Peyer's patch (tissue), 4 donors: ENCODE results near the gene CDH4. TPM values are rescaled to one million over a fixed set of nuclear protein-coding genes. Genes with fewer than 3 reads are reported as not detected.

ENCODE experiments used
- DNase-seq, 3 donors: peaks; one replicate each; pipeline ENCODE4 v3.0.0-alpha.2; 2017 to 2019
- H3K27ac ChIP-seq, 4 donors: fragments of 200-600 bp; sonication (generic); one replicate each; pipeline ENCODE4 v1.5.1; 2016 to 2019
- H3K27me3 ChIP-seq, 2 donors: fragments of 200-600 bp; sonication (generic); one replicate each; pipeline ENCODE4 v1.5.1; 2019
- H3K36me3 ChIP-seq, 3 donors: fragments of 200-600 bp; sonication (generic); one replicate each; pipeline ENCODE4 v1.5.1; 2016 to 2019
- H3K4me1 ChIP-seq, 4 donors: fragments of 200-600 bp; sonication (generic); one replicate each; pipeline ENCODE4 v1.5.1; 2016 to 2019
- H3K4me3 ChIP-seq, 4 donors: fragments of 200-600 bp; sonication (generic); 1 replicate in 3 of 4; 2 replicates in 1 of 4; pipeline ENCODE4 v1.5.1; 2016 to 2019; ENCODE audit warnings: mild to moderate bottlenecking in 1 of 4
- H3K9me3 ChIP-seq, 4 donors: fragments of 200-600 bp; sonication (generic); one replicate each; pipeline ENCODE4 v1.5.1; 2016 to 2019; ENCODE audit warnings: mild to moderate bottlenecking in 1 of 4
- CTCF ChIP-seq, 6 experiments: fragments of 450-650 bp in 4 of 6; fragments of 200-600 bp in 2 of 6; sonication (generic) in 1 of 6; IDR thresholded peaks; one replicate each; pipeline ENCODE4 v1.5.1; 2017 to 2019; ENCODE audit warnings: antibody characterized with exemption in 6 of 6, mild to moderate bottlenecking in 3 of 6, moderate library complexity in 1 of 6
- POLR2A ChIP-seq, 2 donors: fragments of 450-650 bp; IDR thresholded peaks; one replicate each; pipeline ENCODE4 v1.5.1; 2017; ENCODE audit warnings: antibody characterized with exemption in 2 of 2, mild to moderate bottlenecking in 2 of 2, moderate library complexity in 2 of 2
- total RNA-seq, 4 donors: library from RNA; depleted of rRNA; stranded (reverse); fragments of >200 nt; gene quantifications; one replicate each; pipeline ENCODE4 v1.1.0, GENCODE V29; 2016

The CDH4 gene
- total RNA-seq, 4 donors from 2014 or later = 0.27 TPM; not detected in 3

GRCh38 chr20:61784801-61785566 lies 532.9 kb downstream of the CDH4 start:
- DNase-seq = peak in 1 of 3 donors; percentile 35
- H3K4me3 ChIP-seq = no peak overlapping the region
- no peak for TF ChIP-seq CTCF (IDR thresholded peaks at IDR 0.05)

GRCh38 chr20:61785567-61785816 lies 533.4 kb downstream of the CDH4 start:
- H3K27ac ChIP-seq = no peak overlapping the region
- H3K9me3 ChIP-seq = peaks cover 0 to 6% (median 0%) of the 10 kb centered on the region in 4 donors
- no peak for TF ChIP-seq CTCF (IDR thresholded peaks at IDR 0.05)
- TF ChIP-seq POLR2A (IDR thresholded peaks at IDR 0.05) = no peak
- no peaks in the 10 kb centered on the region for H3K36me3 ChIP-seq
- H3K4me1 ChIP-seq = no peaks in the 10 kb centered on the region
- H3K4me3 ChIP-seq = no peak overlapping the region
- H3K27me3 ChIP-seq = no peaks in the 10 kb centered on the region
- no peak for DNase-seq

More at GRCh38 chr20:61784801-61785566, 532.9 kb downstream of the CDH4 start:
- Histone ChIP-seq H3K4me1 (no peaks in the 10 kb centered on the region), H3K27ac (no peak overlapping the region), H3K27me3 (no peaks in the 10 kb centered on the region), H3K9me3 (peaks cover 0 to 6% (median 0%) of the 10 kb centered on the region in 4 donors), H3K36me3 (no peaks in the 10 kb centered on the region)

GRCh38 chr20:61786230-61786629 lies 534.2 kb downstream of the CDH4 start:
- Histone ChIP-seq H3K27me3 (no peaks in the 10 kb centered on the region), H3K36me3 (no peaks in the 10 kb centered on the region), H3K9me3 (peaks cover 0 to 6% (median 0%) of the 10 kb centered on the region in 4 donors), H3K27ac (no peak overlapping the region), H3K4me1 (no peaks in the 10 kb centered on the region), H3K4me3 (no peak overlapping the region)
- DNase-seq = peak in 1 of 3 donors; percentile 10
- TF ChIP-seq POLR2A (IDR thresholded peaks at IDR 0.05) (no peak), CTCF (IDR thresholded peaks at IDR 0.05) (no peak)

- H3K4me1 ChIP-seq = no peaks in the 10 kb centered on the region
- DNase-seq = peak in 1 of 3 donors; percentile 16
- H3K27me3 ChIP-seq = no peaks in the 10 kb centered on the region
- TF ChIP-seq CTCF (IDR thresholded peaks at IDR 0.05) (no peak), POLR2A (IDR thresholded peaks at IDR 0.05) (no peak)
- H3K36me3 ChIP-seq = no peaks in the 10 kb centered on the region
- H3K27ac ChIP-seq = no peak overlapping the region
- no peaks in the 10 kb centered on the region for H3K9me3 ChIP-seq
- H3K4me3 ChIP-seq = no peak overlapping the region
These were observed 536.3 kb downstream of the CDH4 start for GRCh38 chr20:61788343-61788742.

GRCh38 chr20:61789329-61789728 lies 537.3 kb downstream of the CDH4 start:
- Histone ChIP-seq H3K4me1 (no peaks in the 10 kb centered on the region), H3K36me3 (no peaks in the 10 kb centered on the region), H3K9me3 (no peaks in the 10 kb centered on the region), H3K27ac (no peak overlapping the region), H3K27me3 (no peaks in the 10 kb centered on the region), H3K4me3 (no peak overlapping the region)
- no peak for TF ChIP-seq CTCF (IDR thresholded peaks at IDR 0.05)
- no peak for TF ChIP-seq POLR2A (IDR thresholded peaks at IDR 0.05)
- peak in 1 of 3 donors; percentile 13 for DNase-seq
